Spleen (tissue), 11 donors: ENCODE results near the gene TAB2. TPM values are rescaled to one million over a fixed set of nuclear protein-coding genes. Genes with fewer than 3 reads are reported as not detected.

ENCODE experiments used
- DNase-seq: peaks from one replicate; pipeline ENCODE4 v3.0.0-alpha.2; 2020
- H3K27ac ChIP-seq, 8 donors: fragments of 200-600 bp; sonication (generic) in 7 of 8; 1 replicate in 4 of 8; 2 replicates in 4 of 8; pipeline versions ENCODE4 v1.5.0 to v1.8.0; 2016 to 2021; ENCODE audit warnings: inconsistent platforms in 4 of 8, mild to moderate bottlenecking in 4 of 8, moderate library complexity in 1 of 8
- H3K27me3 ChIP-seq, 7 donors: fragments of 200-600 bp; sonication (generic) in 6 of 7; replicated peaks in 1 of 7; 1 replicate in 4 of 7; 2 replicates in 3 of 7; pipeline versions ENCODE4 v1.5.0 to v1.8.0; 2016 to 2021; ENCODE audit warnings: inconsistent platforms in 3 of 7, mild to moderate bottlenecking in 1 of 7
- H3K36me3 ChIP-seq, 6 donors: fragments of 200-600 bp; sonication (generic) in 5 of 6; 1 replicate in 4 of 6; 2 replicates in 2 of 6; pipeline versions ENCODE4 v1.5.0 to v1.8.0; 2016 to 2021; ENCODE audit warnings: inconsistent platforms in 2 of 6
- H3K4me1 ChIP-seq, 6 donors: fragments of 200-600 bp; sonication (generic) in 5 of 6; 1 replicate in 3 of 6; 2 replicates in 3 of 6; pipeline versions ENCODE4 v1.5.0 to v1.8.0; 2016 to 2021; ENCODE audit warnings: inconsistent platforms in 3 of 6
- H3K4me3 ChIP-seq, 8 donors: fragments of 200-600 bp; sonication (generic) in 7 of 8; 1 replicate in 4 of 8; 2 replicates in 4 of 8; pipeline versions ENCODE4 v1.5.0 to v1.8.0; 2016 to 2021; ENCODE audit warnings: inconsistent platforms in 4 of 8, mild to moderate bottlenecking in 4 of 8, moderate library complexity in 2 of 8
- H3K9me3 ChIP-seq, 8 donors: fragments of 200-600 bp; sonication (generic) in 7 of 8; 1 replicate in 4 of 8; 2 replicates in 4 of 8; pipeline versions ENCODE4 v1.5.0 to v1.8.0; 2016 to 2021; ENCODE audit warnings: inconsistent platforms in 4 of 8
- CTCF ChIP-seq, 11 experiments: fragments of 200-600 bp in 7 of 11; fragments of 450-650 bp in 4 of 11; sonication (generic) in 4 of 11; IDR thresholded peaks in 8 of 11; conservative IDR thresholded peaks in 3 of 11; 1 replicate in 7 of 11; 2 replicates in 4 of 11; pipeline versions ENCODE4 v1.4.0 to v1.8.0; 2016 to 2021; ENCODE audit warnings: antibody characterized with exemption in 11 of 11, inconsistent platforms in 4 of 11, mild to moderate bottlenecking in 1 of 11
- POLR2A ChIP-seq, 3 donors: fragments of 450-650 bp; IDR thresholded peaks; one replicate each; pipeline ENCODE4 v1.5.1; 2017; ENCODE audit warnings: antibody characterized with exemption in 3 of 3, mild to moderate bottlenecking in 1 of 3
- POLR2AphosphoS5 ChIP-seq, 3 donors: sonication (generic); formaldehyde crosslinking; IDR thresholded peaks; one replicate each; pipeline ENCODE4 v1.5.1; 2017; ENCODE audit warnings: antibody characterized with exemption in 3 of 3
- WGBS, 5 donors: extraction: QIAGEN DNeasy Blood & Tissue Kit in 3 of 5; methylation state at CpG; one replicate each; pipeline versions ENCODE4 v1.1.5 to v1.1.7; 2013 to 2018; 5-methylcytosine and 5-hydroxymethylcytosine counted together
- intact Hi-C: fragments of 100-400 bp; cut with DNase I; formaldehyde crosslinking; loops from one replicate; pipeline ENCODE4 v1.15.0; 2023; ENCODE audit warnings: low total_unique reads
- polyA plus RNA-seq, 3 donors: library from polyadenylated mRNA; stranded (reverse); fragments of 200-250 nt; gene quantifications; one replicate each; pipeline ENCODE4 v1.2.1, GENCODE V29; 2013
- total RNA-seq, 7 donors: library from RNA; depleted of rRNA in 3 of 7; stranded (reverse); fragments of >200 nt in 3 of 7; fragmentation: NEBNext Ultra II Directional in 4 of 7; extraction: Animal tissue kit (Norgen Biotek cat#: 25700) in 4 of 7; gene quantifications; one replicate each; pipeline versions ENCODE4 v1.1.0 to v1.2.1, GENCODE V29; 2016 to 2021
- donor health status: healthy with polysubstance abuse.
- donor health status: DM: no; HTN: no; CAD: no; lungs with moderate emphysema.
- donor health status: DM: no; HTN: no; CAD: no.
- donor health status: Bipolar disorder and iron deficiency.
- donor health status: healthy.
- donor health status: DM: no; HTN: no; CAD: no.
- donor health status: DM: yes; HTN: yes; CAD: no.

Gene TAB2
- total and polyA plus RNA-seq, 10 donors = 15.4 to 84.1 (median 70.9) TPM

- TF ChIP-seq CTCF (IDR thresholded peaks at IDR 0.05 in 8 of 11, conservative IDR thresholded peaks at IDR 0.05 in 3 of 11) (no peak), POLR2AphosphoS5 (IDR thresholded peaks at IDR 0.05) (no peak), POLR2A (IDR thresholded peaks at IDR 0.05) (no peak)
- intact Hi-C loops = no loop called here
- no peaks in the 10 kb centered on the region for H3K9me3 ChIP-seq
- peaks cover 15 to 56% (median 37%) of the 10 kb centered on the region in 6 donors for H3K4me1 ChIP-seq
- peak; percentile 46 for DNase-seq
- 66 to 83% (median 73%) methylated on average over 6 of the region's 6 CpGs for WGBS, 5 donors
- H3K27me3 ChIP-seq = peaks cover 0 to 20% (median 14%) of the 10 kb centered on the region in 7 donors
- H3K36me3 ChIP-seq = peaks cover 0 to 90% (median 24%) of the 10 kb centered on the region in 6 donors
- peak overlapping the region in 6 of 8 donors; percentile 33 to 55 (median 50) for H3K27ac ChIP-seq
- H3K4me3 ChIP-seq = no peak overlapping the region
Measured at GRCh38 chr6:149453597-149454345, 136.3 kb downstream of the TAB2 start.

DNA sequence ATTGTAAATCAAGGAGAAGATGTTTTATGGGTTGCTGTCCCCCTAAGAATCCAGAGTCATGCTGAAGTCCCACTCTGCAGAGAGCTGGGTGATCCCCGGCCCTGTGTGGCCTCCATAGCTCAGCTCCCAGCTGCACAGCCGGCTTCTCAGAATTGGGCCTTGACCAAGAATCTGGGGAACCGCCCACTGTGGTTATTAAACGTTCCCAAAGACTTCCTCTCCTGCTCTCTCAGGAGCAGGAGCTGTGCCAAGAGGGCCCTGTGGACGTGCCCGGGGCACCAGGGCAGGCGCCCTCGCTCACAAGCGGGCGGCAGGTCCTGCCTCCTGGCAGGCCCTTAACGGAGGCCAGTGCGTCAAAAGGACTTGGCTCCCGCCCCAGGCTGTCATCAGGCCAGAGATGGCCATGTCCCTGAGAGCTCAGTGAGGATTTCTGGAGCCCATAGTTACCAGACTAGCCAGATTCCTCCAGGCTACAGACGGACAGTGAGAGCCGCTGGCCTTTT lies 136.9 kb downstream of the TAB2 start:
- peak overlapping the region in 6 of 8 donors; percentile 33 to 55 (median 50) for H3K27ac ChIP-seq

DNA sequence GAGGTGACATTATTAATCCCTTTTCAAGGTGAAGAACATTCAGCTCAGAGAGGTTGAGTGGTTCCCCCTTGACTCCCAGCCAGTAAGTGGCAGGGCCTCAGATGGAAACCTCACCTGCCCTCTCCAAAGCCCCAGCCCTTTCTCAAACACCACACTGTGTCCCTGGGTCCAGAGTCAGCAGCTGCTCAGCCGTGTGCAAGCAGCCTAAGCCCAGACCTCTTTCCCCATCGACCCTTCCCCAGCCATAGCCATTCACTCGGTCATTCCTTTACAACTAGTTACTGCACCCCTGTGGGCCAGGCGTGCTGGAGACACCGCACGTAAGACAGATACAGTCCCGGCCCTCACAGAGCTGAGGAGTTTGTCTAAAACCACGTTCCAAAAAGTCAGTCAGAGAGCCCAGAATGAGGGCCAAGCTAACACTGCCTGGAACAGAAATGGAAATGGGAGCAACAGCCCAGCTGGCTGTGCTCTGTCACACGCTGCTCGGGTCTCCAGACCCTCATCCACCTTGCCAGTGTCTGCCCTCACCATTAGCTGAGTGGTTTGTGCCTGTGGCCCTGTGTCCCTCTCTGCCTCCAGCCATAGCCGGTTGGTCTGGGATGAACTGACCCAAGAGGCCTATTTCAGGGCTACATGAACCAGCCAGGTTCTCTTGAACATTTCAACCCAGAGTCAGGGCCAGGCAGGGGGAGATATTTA lies 137.7 kb downstream of the TAB2 start:
- Histone ChIP-seq H3K27me3 (peaks cover 0 to 17% (median 13%) of the 10 kb centered on the region in 7 donors), H3K27ac (peak overlapping the region in 4 of 8 donors; percentile 46 to 55 (median 50)), H3K9me3 (no peaks in the 10 kb centered on the region), H3K36me3 (peaks cover 0 to 96% (median 32%) of the 10 kb centered on the region in 6 donors), H3K4me3 (no peak overlapping the region), H3K4me1 (peaks cover 15 to 53% (median 36%) of the 10 kb centered on the region in 6 donors)
- WGBS, 5 donors = 85 to 92% (median 88%) methylated on average over 8 to 11 of the region's 11 CpGs
- TF ChIP-seq POLR2A (IDR thresholded peaks at IDR 0.05) (no peak), CTCF (IDR thresholded peaks at IDR 0.05 in 8 of 11, conservative IDR thresholded peaks at IDR 0.05 in 3 of 11) (no peak), POLR2AphosphoS5 (IDR thresholded peaks at IDR 0.05) (no peak)
- intact Hi-C loops = no loop called here
- peak; percentile 52 for DNase-seq

More for the DNA sequence above, 136.9 kb downstream of the TAB2 start:
- H3K36me3 ChIP-seq = peaks cover 0 to 92% (median 27%) of the 10 kb centered on the region in 6 donors
- H3K9me3 ChIP-seq = no peaks in the 10 kb centered on the region
- peak; percentile 90 for DNase-seq
- H3K4me1 ChIP-seq = peaks cover 15 to 56% (median 37%) of the 10 kb centered on the region in 6 donors
- H3K27me3 ChIP-seq = peaks cover 0 to 20% (median 14%) of the 10 kb centered on the region in 7 donors
- intact Hi-C loops = no loop called here
- no peak for TF ChIP-seq CTCF (IDR thresholded peaks at IDR 0.05 in 8 of 11, conservative IDR thresholded peaks at IDR 0.05 in 3 of 11)
- peak; percentile 87 to 95 (median 90) for TF ChIP-seq POLR2AphosphoS5 (IDR thresholded peaks at IDR 0.05)
- whole genome bisulfite sequencing, 5 donors = 10 to 41% (median 30%) methylated on average over 4 to 15 of the region's 15 CpGs
- H3K4me3 ChIP-seq = no peak overlapping the region
